HG02884 (cell line): Measurements from ENCODE around the gene C2orf69.

ENCODE experiments used
- ATAC-seq: cut with Tn5 transposase; IDR thresholded peaks from one replicate; pipeline ENCODE4 v1.9.1; 2021; ENCODE audit warnings: mild to moderate bottlenecking, moderate library complexity; ENCODE audit not compliant: unreplicated experiment

C2orf69 gene

DNA sequence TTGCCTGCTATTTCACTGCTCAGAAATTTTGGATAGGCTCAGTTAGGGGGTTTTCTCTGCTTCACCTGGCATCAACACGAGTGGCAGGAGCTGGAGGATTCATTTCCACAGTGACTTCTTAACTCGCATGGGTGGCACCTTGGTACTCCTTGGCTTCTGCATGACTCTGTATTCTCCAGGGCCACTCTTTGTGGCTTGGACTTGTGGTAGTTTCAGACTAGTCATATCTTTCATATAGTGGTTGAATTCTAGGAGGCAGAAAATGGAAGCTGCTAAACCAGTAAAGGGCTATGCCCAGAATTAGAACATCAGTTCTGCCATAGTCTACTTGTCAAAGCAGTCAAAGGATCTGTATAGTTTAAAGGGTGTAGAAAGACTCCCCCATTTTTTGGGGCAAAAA lies 51.1 kb downstream of the C2orf69 start:
- peak; percentile 79 for ATAC-seq

DNA sequence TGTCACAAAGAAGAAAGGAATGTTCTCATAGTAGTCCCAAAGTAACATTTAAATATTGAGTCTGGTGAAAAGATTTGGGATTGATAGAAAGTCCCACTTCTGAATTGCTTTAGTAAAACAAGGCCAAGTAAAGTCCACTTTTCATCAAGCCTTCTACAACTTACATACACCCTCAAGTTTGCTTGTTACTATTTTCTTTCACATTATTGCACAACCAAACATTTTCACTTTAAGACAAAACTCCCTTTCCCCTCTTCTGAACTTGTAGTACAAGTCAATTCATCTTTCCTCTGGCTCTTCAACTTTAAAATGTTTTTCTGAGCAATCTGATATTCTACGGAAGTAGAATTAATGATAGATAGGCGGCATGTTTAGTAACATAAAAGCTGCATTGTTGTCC lies 55.3 kb downstream of the C2orf69 start:
- no peak for ATAC-seq

DNA sequence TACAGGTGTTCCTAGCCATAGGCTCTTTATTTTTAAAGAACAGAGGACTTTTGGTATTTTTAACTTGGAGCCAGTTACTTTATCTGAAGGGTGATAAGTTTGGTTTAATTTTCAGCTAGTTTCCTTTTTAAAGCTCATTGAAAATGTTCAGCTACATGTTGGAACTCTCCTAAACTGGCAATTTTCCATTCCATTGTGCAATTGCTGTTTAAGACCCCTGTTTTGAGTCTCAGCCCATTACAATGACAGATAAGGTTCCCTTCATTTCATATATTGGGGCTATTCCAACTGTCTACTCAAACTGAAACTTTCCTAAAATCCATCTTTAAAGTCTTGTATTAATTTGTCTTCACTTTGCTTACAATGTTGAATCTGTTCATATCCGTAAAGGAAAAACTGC lies 55.9 kb downstream of the C2orf69 start:
- ATAC-seq: no peak

DNA sequence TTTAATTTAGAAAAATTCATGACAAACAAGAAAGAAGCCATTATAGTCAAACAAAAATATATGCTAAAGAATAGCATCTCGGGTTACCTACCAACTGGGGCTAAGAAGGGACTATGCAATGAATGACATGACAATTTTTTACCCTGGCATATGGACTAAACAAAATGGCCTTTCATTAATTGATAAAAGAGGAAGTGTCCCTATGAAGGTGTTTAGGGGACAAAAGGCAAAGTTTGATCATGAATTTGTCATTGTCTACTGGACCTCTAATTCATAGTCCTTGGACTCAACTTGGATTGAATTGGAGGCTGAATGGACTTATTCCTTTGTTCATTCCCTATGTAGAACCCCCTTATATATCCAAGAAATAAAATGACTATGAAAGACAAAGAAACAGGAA lies 57.0 kb downstream of the C2orf69 start:
- ATAC-seq: no peak

DNA sequence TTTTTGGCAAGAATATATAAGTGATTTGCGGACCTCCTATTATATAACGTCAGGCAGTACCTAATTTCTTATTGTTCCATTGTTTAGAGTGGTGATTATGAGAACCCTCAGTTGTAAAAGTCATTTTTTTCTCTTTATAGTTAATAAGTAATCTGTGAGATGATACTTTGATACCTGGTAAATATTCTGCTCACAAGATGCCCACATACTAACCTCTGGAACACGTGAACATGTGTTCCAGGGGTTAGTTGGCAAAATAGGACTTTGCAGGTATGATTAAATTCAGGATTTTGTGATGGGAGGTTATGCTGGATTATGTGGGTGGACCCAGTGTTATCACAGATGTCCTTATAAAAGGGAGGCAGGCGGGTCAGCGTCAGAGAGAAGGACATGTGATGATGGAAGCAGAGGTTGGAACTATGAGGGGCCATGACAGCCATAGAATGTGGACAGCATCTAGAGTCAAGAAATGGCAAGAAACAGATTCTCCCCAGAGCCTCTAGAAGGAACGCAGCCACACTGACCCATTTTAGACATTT lies 61.1 kb downstream of the C2orf69 start:
- no peak for ATAC-seq

DNA sequence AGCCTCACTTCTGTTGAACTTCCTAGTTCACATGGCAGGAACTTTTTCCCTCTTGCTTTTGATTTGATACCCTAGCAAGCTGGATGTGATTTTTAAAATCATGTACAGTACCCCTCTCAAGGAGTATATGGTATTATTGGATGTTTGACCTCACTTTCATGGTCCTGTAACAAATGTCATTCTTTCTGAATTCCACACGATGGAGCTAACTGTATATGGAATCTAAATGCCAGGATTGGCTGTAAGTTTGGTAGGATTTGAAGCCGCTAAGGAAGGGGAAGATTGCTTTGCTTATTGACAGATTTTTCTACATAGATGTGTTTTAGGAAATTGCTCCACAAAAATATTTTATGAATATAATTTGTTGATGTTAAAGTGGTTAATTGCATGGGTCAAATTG lies 62.6 kb downstream of the C2orf69 start:
- ATAC-seq: no peak

DNA sequence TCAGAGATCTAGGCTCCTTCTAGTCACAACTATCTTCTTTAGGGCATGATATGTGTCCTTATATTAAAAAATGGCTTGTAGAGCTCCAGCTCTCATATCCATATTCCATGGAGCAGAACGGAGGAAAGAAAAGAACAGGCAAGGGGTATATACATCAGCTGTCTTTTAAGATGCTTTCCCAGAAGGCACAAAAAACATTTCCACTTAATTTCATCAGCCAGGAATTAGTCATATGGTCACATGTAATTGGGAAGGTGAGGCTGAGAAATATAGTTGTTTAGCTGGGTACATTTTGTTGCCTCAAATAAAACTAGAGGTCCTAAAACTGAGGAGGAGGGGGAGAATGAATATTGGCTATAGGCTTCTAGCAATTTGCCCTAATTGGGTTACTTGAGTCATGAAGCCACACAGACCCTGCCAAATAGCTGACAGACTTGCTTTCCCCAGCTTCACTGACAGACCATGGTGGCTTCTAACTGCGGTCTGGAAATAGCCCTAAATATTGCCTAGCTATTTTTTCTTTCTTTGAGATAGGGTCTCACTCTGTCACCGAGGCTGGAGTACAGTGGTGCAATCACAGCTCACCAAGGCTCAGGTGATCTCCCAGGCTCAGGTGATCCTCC lies 64.3 kb downstream of the C2orf69 start:
- ATAC-seq: no peak
